Measurements from ENCODE around the gene ABCC11. TPM values are rescaled to one million over a fixed set of nuclear protein-coding genes. Genes with fewer than 3 reads are reported as not detected.

Gene ABCC11
- total and polyA plus RNA-seq, 10 donors = 0.05 to 0.37 (median 0.18) TPM; not detected in 4

- WGBS, 5 donors = 77 to 87% (median 82%) methylated on average over 2 of the region's 2 CpGs
- intact Hi-C loops (cut with DNase I; ENCODE audit: low total_unique reads) = no loop called here
- Histone ChIP-seq H3K36me3 (no peaks in the 10 kb centered on the region), H3K27me3 (replicated peaks in 1 of 7) (peaks cover 0 to 21% (median 0%) of the 10 kb centered on the region in 7 donors), H3K4me1 (no peaks in the 10 kb centered on the region), H3K4me3 (no peak overlapping the region), H3K27ac (no peak overlapping the region), H3K9me3 (no peaks in the 10 kb centered on the region)
- TF ChIP-seq CTCF (IDR thresholded peaks at IDR 0.05 in 8 of 11, conservative IDR thresholded peaks at IDR 0.05 in 3 of 11) = no peak
- TF ChIP-seq POLR2AphosphoS5 (IDR thresholded peaks at IDR 0.05) = no peak
- TF ChIP-seq POLR2A (IDR thresholded peaks at IDR 0.05) = no peak
- no peak for DNase-seq
Measured at GRCh38 chr16:48118841-48119240, 128.5 kb downstream of the ABCC11 start.

- H3K27ac ChIP-seq = no peak overlapping the region
- H3K9me3 ChIP-seq = no peaks in the 10 kb centered on the region
- 57 to 68% (median 64%) methylated on average over 14 to 22 of the region's 22 CpGs for WGBS, 5 donors
- H3K27me3 ChIP-seq (replicated peaks in 1 of 7) = peaks cover 0 to 18% (median 0%) of the 10 kb centered on the region in 7 donors
- H3K36me3 ChIP-seq = no peaks in the 10 kb centered on the region
- peak; percentile 82 for DNase-seq
- H3K4me3 ChIP-seq = no peak overlapping the region
- no peaks in the 10 kb centered on the region for H3K4me1 ChIP-seq
- intact Hi-C loops (cut with DNase I; ENCODE audit: low total_unique reads) = no loop called here
- peak; percentile 25 to 72 (median 49) for TF ChIP-seq CTCF (IDR thresholded peaks at IDR 0.05 in 8 of 11, conservative IDR thresholded peaks at IDR 0.05 in 3 of 11)
- TF ChIP-seq POLR2AphosphoS5 (IDR thresholded peaks at IDR 0.05) = no peak
Measured at GRCh38 chr16:48117217-48118105, 129.9 kb downstream of the ABCC11 start.

Other genes with a start within 250 kb of the ABCC11 start
- gene ABCC12, start 91.5 kb downstream of the ABCC11 start, total RNA-seq = not detected
- not detected for gene ABCC12, start 91.5 kb downstream of the ABCC11 start, polyA plus RNA-seq
- gene LONP2, start 3.2 kb downstream of the ABCC11 start, total RNA-seq = 10 to 100 TPM; 50.3 to 75.4 (median 61.3) TPM
- gene LONP2, start 3.2 kb downstream of the ABCC11 start, polyA plus RNA-seq = 10 to 100 TPM; 20.1 to 36.0 (median 30.0) TPM
- 10 to 100 TPM; 22.6 to 32.6 (median 27.6) TPM for gene SIAH1, start 137.9 kb upstream of the ABCC11 start, total RNA-seq
- 10 to 100 TPM; 11.9 to 17.0 (median 16.0) TPM for gene SIAH1, start 137.9 kb upstream of the ABCC11 start, polyA plus RNA-seq

Measured in spleen (tissue), 11 donors.